ENCODE results near the gene FAM168A.

FAM168A gene

DNA sequence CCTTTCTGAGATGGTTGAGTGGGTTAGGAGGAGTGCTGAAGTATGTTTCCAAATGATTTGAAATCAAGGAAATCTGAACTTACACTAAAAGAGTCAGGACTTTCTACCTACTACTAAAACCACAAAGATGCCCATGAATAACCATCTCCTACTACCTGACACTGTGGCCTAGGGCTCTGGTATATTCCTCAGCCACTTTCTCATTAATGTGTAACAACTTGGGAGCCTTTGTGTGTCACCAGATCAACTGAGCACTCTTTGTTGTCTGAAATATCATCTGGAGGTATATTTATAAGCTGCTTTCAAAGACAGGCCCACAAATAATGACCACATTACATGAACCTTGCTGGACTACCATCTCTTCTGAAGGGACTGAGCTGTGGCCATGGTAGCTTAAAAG is 177.8 kb downstream of the FAM168A start:
- no peak for DNase-seq

DNA sequence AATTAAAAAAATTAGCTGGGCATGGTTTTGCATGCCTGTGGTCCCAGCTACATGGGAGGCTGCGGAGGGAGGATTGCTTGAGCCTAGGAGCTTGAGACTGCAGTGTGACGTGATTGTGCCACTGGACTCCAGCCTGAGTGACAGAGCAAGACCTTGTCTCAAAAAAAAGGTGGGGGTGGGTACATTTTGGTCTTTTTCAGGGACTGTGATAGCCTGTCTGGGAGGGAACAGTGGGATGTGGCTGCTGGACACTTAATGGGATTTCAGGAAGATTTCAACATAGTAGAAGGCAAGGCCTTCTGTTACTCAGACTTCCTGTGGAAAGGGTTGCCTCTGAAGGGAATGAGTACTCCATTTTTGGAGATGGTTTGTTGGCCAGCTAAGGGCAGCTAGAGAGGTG is 181.1 kb downstream of the FAM168A start:
- no peak for DNase-seq

DNA sequence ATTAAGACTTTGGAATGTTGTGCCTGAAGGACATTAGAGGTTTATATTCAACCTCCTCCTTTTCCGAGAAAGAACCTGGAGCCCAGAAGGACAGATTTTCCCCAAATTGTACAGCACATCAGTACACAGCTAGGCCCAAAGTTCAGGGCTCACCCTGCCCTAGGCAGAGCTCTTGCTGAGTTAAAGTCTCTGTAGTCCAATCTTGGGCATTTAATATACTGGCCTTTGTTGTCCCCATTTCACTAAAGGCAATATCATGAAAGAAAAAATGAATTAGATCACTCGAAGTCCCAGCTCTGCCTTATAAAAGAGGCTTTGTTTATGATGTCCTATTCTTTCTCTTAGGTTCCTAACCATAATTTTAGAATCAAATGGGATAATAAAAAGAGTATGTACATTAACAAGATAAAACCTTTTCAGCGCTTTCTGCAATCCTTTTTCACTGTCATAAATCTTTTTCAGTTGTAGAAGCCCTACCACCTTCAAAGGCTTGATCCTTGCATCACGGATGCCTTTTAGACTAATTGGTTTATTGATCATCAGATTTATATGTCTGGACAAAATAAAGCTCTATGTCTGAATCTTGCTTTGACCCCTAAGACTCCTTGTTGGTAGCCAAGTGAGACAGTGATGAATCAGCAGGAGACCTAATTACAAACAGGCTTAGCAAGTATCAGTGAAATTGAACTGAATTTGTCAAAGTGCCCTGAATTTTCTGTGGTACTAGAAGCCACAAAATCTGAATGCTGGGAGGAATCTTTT is 181.9 kb downstream of the FAM168A start:
- DNase-seq = no peak

DNA sequence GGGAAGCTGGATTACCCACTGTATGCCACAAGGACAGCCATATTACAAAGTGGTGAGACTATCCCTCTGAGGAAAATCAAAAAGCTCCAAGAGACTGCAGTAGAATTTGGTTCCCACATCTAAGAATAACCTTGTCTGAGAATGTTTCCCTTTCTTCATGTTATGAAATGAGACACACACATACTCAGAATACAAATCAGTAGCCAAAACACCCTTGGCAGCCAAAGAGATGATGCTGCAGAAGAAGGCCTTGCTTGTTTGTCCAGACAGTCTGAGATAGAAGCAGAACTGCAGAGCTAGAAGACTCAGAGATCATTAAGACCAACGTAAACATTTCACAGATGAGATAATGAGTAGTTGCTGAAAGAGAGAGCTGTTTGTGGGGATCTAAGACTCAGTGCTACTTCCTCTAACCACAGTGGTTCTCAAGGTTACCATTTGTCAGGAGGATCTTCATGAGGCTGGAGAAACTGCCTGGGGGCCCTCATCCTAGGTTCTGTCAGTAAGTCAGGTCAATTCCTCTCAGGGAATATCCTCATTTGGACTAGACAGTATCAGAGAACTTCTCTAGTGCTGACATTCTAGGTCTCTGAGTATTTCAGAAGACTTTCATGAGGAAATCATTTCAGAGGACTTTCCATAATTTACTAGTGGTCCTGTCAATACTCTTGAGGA is 182.8 kb downstream of the FAM168A start:
- no peak for DNase-seq

DNA sequence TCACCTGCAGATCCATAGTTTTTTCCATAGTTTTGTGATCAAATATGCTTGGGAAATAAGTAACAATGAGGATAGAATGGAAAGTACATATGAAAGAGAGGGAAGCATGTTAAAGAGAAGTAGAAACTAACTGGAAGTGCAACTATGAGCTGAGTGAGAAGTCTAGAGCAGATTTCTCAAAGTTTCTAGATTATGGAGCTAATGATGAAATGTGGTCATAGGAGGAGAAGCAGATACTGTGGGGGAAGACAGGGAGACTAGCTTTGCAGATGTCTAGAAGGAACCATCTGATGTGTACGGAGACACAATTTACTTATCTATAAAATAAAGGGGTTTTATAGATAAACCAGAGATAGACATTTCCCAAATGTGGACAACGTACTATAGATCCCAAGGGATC is 184.7 kb downstream of the FAM168A start:
- no peak for DNase-seq

DNA sequence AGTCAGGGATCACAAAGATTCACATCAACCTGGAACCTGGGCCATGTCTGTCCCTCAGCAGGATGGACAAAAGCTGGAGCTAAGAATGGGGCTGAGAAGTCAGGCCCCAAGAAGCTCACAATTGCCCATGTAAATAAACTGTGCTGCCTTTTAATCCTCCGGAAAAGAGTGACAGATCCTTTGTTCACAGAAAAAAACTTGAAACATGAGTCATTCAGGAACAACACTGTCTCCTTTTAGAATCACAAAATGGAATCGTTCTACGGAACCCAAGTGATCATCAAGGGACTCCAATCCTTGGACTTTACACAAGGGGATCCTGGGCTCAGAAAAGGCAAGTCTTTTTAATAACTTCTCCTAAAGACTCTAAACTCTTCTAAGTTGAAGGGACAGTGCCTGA is 185.6 kb downstream of the FAM168A start:
- no peak for DNase-seq

DNA sequence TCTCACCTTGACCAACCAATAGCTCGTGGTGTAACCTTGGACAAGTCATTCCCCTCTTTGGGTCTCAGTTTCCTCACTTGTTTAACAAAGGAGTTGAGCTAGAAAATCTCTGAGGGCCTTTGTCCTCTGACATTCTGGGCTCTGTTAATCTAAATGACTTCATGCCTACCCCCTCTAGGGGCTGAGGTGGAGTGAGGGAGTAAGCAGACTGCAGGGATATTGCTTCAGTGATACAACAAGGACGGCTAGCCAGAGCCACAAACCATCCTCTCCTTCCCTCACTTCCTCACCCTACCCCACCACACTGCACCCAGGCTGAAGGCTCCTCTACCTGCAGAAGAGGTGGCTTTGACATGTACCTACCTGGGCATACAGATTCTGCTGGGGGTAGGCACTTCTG is 186.9 kb downstream of the FAM168A start:
- DNase-seq = no peak

DNA sequence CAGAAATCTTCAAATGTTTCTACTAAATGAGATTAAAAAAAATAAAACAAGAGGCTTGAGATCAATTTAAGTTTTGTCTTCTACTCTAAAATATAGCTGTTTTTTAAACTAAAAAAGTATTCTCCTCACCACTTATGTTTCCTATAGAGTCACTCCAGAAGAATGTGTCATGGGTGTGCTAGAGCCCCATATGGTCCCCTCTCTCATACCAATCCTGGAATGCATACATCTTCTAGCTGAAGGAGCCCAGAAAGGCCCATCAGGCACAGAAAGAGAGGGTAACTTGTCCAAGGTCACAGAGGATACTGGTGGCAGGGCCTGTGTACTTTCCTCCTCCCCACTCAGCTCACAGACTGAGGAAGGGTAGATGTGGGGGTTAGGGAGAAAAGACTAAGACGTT is 187.3 kb downstream of the FAM168A start:
- no peak for DNase-seq

DNA sequence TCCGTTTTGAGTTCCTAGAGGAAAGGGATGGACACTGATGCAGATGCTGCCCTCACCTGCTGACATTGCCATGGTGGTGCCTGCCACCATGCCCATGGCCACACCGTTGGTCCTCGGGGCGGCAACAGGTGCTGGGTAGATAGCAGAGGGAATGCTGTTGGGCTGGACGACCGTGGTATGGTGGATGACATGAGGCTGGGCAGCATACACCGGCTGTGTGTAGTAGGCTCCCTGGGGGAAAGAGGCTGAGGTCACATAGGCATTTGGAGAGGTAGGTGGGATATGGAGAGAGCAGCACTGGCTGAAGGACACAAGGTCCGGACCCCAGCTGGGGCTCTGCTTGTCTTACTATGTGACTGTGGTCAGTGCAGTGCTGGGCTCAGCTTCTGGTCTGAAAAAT is 188.5 kb downstream of the FAM168A start:
- DNase-seq = no peak

DNA sequence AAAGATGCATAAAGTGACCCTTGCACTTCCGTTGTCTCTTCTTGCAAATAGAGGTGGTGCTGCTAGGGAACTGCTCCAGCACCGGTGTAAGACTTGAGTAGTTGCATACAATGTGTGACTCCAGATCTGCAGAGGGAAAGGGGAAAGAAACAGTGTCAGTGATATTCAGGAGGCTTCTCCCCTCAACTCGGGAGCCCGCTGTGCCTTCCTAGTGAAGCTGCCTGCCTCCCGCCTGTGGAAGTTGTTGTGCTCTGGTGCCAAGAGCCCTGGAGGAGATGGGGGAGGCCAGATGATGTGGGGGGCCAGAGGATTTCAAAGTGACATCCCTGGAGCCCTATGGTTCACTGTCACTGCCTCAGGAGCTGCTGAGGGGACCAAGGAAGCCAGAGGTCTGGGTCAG is 191.3 kb downstream of the FAM168A start:
- DNase-seq = no peak

DNA sequence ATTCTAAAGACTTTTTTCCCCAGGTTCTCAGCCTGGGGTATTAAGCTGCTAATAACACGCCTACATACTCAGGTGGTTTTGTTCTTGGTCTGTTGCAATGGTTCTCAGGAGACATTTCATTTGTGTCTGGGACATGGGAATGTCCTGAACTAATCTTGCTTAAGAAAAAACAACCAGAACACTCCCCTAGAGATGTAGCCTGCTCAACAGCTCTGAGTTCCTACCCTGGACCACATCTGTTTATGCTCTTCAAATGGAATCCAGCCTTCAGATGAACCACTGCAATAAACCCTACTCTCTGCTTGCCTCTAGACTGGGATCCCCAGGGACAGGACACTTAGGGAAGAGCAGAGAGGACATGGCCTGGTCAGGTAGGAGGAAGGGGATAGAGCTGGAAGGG is 191.8 kb downstream of the FAM168A start:
- no peak for DNase-seq

DNA sequence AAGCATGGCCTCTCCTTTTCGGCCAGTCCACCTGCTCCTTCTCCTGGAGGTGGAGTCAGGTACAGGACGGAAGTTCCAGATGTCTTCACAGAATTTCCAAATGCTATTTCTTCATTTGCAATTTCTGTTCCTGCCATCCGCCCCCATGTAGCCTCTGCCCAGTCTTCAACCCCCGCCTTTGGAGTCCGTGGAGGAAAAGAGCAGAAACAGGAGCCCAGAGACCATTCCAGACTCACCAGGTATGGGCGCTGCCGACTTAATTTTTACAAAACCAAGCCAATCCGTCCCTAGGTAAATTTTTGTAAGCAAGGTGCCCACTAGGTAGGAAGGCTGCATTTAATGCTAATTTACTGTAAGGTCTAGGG is 192.8 kb downstream of the FAM168A start:
- DNase-seq = no peak

DNA sequence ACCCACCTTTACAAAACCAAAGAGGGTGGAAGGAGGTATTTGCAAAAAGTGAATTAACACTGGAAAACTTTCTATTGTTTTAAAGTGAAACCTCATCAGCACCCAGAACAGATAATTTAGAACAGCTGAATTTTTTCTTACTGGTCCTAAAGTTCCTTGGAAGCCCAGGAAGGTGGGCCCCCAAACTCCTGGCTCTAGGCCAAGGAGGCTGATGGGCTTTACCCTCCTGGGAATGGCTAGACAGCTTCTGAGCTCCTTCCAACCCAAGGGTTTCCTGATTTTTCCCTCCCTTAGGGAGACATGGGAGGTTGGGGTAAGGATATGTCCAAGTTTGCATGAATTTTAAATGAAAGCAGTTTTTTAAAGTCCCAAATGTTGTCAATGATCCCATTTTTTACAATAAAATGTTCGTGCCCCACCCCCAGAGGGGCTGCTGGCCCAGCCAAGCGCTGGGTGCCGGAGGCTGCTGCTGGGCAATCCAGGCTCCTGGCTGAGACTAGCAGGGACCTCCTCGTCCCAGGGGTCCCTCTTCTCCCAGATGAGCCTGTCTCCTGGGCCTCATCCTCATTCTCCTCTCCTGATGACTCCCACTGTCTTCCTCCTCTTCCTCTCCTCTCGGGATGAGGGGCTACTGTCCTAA is 193.3 kb downstream of the FAM168A start:
- no peak for DNase-seq

DNA sequence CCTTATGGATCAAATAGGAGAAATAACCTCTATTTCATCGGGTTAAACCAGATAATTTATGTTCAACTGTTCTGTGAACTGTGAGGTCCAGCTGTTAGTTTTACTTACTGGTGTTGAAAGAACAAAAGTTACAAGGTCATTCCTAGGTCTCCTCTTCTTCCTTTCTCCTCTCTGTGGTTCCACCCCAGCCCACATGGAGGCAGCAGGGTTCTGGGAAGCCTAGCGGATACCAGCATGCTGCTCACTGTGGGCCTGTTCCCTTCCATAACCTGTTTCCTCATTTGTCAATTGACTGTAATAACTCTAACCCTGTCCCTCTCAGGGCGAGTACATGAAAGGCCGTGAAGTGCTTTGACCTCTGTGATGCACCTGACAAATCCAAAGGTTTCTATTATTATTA is 193.9 kb downstream of the FAM168A start:
- DNase-seq = no peak

DNA sequence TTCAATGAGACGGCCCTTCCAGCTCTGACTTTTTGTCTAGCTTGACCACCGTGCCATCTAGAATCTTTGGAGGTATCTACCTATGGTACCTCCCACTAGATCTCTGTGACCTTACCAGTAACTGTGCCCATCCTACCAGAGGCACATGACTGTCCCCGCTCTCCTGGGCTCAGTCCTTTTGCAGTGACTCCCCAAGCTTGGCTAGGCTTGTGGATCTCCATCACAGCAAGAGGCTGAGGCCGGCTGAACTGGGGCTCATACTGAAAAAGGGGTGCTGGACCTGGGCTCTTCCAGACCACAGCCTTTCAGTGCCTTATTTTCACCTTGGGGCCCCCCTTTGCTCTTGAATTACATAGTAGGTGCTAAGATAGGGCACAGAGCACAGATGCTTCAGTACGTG is 194.4 kb downstream of the FAM168A start:
- no peak for DNase-seq

DNA sequence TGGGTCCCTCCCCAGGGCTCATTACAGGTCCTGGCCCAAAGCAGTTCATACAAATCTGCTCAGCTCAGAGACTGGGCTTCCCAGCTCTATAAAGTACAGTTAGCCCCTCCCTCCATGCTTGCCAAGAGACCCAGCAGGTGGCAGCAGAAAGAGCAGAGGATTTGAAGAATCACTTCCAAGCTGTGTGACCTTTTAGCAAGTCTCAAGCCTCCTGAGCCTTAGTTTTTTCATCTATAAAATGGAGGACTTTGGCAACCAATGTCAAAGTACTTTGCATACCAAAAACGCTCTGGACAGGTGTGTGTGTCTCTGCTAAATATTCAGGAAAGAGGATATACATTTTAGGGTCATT is 195.1 kb downstream of the FAM168A start:
- no peak for DNase-seq

DNA sequence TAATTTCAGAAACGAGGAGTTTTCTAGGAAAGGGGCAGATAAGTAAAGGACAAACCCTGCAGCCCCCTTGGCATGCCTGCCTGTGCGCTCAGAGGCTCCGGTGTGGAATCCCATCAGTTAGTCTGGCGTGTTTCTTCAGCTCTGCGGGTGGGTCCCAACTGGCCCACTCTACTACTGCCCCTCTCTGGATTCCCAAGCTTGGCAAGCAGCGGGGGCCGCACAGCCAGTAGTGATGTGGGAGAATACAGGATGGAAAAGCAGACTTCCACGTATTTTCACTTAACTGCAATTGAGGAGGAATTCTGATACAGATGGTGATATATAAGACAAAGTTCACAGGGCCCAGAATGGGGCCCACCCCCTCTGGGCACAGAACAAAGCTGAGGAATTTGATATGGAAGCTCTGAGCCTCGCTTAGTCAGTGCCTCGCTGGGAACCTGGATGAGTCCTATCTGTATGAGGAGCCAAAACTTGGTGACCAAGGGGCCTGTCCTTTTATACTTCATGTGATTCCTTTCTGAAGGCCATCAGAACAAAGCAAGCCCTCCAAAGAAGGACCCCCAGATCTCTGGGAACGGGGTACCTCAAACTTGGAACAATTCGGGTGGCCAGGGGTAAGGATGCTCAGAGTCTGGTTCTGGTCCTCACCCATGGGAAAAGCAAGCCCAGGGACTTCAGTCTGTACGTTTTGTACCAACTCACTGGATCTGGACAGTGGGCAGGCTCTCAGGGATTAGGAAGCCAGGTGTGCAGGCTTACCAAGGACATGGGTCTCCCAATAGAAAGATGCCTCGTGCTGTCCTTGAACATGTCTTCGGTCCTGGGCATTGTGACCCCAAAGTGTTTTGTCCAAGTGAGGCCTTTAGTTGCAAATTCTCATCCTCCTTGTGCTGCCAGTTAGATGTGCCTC is 195.7 kb downstream of the FAM168A start:
- no peak for DNase-seq

DNA sequence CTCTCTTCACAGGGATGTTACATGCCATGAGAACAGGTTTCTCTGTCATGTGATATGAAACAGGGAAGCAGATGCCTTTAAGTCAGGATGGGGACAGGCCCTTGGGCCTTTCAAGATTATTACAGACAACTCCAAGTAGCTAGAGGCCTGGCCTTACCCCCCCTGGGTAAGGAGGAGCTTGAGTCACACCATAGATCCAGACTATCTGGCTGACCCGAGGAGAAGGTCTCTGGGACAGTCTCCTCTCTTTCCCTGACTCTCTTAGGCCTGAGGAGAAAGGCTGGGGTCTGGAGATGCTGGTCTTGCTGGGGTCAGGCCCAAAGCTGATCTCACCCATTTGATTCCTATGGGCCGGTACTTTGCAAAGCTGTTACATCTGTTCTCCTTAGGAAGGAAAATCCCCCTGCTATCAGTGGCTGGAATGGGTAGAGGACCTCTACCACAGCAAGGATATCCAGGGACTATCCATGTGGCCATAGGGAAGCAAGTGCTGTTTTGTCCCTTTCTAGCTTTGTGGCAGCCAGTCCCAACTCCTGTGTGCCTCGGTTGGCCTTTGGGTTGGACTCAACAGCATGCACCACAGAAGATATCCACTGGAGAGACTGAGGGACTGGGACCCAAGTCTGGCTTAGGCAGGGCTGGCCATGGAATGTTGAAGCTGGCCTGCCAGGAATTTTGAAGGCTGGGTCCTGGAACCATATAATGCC is 196.5 kb downstream of the FAM168A start:
- DNase-seq = no peak

DNA sequence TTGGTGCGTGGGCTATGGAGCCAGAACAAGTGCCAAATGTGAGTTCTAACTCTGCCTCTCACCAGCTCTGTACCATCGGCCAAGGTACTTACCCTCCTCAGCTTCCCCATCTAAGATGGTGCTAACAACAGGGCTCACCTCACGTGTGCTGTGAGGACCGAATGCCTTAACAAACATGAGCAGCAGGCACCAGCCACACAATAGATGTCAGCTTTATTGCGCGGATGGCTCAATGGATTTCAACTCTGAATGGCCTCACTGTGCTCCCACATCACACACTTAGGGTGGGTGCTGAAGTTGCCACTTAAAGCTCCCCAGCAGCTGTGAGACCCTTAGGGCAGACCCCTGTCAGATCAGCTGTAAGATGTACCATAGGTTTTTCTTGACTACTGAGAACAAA is 197.6 kb downstream of the FAM168A start:
- no peak for DNase-seq

DNA sequence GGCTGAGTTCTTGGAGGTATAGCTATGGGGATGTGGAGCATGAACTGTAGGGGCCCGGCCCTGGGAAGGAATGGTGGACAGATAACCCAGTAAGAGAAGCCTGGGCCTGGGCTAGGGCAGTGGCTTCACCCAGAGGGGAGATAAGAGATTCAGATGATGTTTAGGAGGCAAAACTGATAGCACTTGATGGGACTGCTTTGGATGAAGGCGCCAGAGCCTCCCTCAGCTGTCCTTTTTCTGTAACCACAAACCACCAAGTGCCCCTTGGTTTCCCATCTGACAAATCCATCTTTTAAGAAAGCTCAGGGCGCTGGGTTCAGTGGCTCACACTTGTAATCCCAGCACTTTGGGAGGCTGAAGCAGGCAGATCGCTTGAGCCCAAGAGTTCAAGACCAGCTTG is 198.3 kb downstream of the FAM168A start:
- no peak for DNase-seq

DNA sequence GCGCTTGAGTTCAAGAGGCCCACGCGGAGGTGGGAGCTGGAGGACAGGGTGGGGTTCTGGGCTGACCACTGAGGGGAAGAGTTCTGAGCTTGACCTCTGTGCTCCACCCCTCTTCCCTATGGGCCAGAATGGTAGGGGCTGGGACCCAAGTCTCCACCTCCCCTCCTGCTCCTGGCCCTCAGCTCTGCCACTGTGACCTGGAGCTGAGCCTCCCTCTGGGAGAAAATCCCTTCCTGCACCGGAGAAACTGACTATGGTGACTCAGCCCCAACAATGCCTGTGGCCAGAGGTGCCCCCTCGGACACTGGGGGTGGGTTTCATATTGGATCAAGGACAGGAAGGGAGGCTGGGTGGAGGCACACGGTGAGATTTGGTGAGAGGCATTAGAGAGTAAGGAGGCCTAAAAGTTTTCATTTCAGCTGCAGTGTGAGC is 198.7 kb downstream of the FAM168A start:
- DNase-seq = no peak

DNA sequence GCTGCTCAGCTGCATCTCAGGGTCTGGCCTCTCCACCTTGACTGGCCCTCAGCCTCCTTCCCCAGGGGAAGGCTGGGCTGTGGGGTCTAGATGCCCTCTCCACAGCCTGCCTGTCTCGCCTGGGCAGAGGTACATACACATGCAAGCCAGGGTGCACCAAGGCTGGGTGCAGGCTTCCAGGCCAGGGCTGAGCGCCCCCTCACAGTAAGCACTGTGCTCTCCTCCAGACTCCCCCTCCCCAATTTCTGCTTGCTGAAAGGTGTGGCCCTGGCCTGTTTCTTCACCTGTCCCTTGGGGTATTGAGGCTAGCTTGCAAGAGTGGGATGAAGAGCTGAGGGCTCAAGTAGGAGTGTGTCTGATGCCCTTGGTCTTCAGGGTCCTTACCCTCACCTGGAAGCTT is 199.2 kb downstream of the FAM168A start:
- no peak for DNase-seq

DNA sequence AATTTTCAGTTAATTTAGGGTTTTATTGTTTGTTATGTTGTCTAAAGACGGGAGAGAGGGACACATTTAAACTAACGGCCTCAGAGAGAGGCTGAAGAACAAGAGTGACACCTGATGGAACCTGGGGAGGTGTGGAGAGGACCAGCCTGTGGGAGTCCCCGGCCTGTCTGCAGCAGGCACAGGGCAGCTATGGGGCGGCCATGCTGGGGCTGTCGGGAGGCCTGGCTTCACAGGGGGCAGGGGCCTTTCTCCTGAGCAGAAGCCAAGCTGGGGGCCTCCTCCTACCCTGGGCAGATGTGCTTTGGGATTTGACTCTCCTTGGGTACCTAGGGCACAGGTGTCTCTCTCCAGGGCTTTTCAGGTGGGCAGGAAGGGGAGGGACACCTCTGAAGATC is 199.8 kb downstream of the FAM168A start:
- no peak for DNase-seq
